OCI-M2 (cell line): ENCODE measurements around the gene IER5.

Experiments
- DNase-seq: peaks from one replicate; lab custom pipeline; 2025; ENCODE audit not compliant: unreplicated experiment; lab: John Stamatoyannopoulos, UW

The IER5 gene

DNA sequence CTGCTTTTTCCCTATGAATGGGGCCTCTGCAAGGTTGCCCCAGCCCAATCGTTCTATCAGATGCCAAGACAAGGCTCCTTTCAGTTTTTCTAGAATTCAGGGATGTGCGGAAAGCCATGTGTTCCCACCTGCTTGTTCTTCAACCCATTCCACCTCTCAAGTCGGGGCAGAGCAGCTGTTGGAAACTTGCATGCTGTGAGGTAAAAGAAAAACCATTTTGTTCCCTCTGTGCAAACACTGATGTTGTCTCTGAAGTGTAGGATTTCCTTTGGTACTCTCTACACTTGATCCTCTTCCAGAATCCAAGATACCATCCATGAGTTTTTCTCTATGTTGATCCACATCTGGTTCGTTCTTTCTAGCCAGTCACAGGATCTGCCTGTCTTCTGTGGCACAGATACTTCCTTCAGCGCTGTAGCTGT, 7.3 kb downstream of the IER5 start:
- DNase-seq: no peak

DNA sequence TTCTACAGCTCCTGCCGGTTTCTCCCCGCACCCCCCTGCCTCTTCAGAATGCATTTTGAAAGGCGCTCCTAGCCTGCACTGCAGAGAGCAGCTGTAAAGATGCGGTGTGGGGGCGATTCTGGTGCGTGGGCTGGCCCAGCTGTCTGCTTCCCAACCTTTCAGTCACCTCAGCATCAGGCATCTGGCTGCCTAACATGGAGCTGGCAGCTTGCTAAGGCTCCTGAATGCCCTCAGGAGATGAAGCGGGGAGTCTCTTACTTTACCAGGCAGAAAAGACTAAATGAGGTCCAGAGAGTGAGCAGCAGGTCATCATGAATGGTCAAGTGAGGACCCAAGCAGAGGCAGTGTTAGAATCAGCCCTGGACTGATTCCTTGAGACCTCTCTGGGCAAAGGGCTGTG, 8.7 kb downstream of the IER5 start:
- no peak for DNase-seq

DNA sequence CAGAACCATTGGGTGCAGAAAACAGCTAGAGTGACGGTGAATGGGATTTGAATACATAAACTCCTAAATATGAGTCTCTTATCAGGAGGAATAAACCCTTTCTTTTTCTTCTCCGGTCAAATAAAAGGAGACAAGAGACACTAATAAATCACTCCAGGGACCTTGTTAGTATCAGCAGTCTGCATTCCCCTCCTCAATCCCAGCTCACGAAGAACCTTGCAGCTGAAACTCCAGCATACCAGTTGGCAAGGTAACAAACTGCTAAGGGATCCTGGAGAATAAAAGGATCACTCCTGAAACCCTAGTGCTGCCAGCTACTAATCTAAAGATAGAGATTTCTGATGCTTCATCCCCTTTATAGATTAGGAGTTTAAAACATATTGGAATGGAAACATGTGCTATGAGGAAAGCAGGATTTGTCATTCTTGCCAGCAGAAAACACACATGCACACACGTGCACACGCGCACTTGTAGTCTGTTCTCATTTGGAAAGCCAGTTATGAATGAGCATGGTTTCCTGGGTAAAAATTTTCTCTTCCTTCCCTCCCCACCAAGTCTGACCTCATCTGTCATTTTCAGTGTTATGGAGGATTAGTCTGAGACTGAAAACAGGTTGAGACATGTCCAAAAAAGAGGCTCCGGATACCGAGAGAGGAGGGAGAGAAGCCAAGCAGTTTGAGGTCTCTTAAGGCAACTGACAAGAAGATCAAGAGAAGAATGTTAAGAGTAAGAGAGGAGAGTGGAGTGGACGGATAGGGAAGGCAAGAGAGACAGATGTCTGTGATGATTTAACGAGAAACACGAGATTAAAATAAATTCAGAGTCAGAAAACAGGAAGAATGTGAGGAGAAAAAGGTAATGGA, 10.9 kb downstream of the IER5 start:
- no peak for DNase-seq

DNA sequence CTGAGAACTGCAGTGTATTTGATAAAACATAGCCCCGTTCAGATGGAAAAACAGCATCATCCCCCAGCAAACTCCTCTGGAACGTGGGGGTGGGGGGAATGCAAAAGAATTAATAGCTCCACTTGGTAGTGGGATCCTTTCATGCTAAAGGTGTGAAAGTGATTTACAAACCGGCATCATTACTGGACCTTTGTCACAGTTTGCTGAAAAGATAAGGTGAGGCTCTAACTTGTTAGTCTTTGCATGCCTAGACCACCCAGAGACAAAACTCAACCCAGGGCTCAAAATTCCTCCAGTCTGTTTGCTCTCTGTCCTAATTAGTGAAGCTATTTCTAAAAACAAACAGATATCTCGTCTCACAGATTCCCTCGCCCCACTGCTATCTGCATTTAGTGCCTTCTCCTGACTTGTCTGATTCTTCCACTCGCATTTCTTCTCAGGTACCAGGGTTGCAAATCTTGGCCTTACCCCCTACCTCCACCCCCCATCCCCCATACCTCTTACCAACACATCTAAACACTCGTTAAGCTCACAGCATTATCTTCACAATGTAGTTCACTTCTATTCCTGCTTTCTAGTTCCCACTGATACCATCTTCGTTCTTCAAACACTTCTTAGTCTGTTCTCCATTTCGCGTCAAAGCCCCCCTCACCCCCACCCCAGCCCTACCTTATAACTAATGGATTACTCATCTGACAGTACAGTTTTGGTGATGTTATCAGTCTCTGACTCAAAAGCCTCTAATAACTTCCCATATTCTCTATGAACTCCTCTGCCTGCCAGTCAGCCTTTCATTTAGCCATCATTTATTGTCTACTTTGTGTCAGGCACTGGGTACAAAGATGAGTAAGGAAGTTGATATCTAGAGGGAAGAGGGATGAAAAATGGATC, 11.8 kb downstream of the IER5 start:
- no peak for DNase-seq

DNA sequence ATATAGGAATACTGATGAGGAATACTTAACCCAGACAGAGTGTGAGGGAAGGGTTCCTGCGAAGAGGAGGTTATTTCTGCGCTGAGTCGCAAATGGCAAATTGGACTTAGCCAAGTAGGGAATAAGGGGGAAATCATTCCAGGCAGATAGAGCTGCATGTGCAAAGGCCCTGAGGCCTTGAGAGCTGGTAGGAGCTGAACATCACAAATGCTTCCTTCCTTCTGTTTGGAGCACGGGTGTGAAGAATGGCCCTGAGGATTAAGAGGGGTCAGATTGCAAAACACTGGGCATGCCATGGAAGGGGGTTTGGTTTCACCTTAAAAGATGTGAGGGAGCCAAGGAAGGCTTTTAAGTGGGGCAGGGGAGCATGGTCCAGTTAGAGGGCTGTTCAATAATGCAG, 12.4 kb downstream of the IER5 start:
- no peak for DNase-seq

DNA sequence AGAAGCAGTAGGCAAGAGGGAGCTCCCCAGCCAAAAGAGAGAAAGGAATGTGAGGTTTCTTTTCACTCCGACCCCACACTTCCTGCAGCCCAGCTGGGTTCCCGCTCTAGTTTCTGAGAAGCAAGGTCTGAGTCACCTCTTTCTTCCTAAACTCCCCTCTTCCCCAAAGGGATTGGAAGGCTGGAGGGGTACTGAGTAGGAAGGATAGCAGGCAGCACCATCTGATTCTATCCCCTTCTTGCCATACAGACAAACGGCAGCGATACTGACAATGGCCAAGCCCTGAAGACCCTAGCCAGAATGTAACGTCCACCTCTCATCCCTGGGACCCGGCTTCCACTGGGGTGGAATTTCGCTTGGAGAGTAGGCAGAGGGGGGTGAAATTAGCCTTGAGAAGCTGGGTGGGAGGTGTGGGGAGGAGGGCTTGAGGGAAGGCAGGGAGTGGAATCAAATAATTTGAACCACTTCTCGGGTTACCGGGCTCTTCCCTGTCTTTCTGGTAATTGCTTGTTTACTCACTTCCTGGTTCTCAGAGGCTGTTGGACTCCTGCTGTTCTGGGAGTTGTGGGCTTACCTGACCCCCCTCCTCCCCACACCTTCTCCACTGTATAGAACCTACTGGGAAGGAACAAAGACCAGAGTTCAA, 13.2 kb downstream of the IER5 start:
- DNase-seq: no peak

DNA sequence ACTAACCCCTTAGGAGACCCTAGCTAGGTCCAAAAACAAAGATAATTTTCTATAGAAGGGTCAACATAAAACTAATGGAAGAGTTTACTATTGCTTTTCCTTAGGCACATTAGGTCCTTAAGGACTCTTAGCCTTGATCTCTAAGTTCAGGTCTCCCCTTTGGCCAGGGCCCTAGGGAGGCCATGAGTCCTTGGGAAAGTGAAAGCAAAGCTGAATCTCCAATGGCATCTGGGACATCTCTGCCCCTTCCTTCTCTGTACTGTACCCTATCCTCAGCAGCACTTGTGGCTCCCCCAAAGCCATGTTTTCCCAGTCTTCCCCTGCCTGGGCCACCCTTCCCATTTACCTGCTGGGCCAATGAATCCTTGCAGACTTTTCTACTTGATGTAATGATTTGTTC, 14.3 kb downstream of the IER5 start:
- no peak for DNase-seq

DNA sequence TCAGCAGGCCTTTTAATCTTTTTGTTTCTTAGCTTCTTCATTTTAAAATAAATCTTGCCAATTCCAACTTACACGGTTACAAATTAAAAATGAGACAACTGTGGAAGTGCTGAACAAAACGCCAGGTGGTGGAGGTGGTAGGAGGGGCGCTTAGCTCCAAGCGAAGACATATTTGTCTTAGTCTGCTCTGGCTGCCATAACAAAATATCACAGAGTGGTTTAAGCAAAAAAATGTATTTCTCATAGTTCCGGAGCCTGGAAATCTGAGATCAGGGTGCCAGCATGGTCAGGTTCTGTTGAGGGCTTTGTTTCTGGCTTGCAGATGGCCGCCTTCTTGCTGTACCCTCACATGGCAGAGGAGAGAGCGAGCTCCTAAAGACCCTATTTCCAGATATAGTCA, 14.9 kb downstream of the IER5 start:
- no peak for DNase-seq

DNA sequence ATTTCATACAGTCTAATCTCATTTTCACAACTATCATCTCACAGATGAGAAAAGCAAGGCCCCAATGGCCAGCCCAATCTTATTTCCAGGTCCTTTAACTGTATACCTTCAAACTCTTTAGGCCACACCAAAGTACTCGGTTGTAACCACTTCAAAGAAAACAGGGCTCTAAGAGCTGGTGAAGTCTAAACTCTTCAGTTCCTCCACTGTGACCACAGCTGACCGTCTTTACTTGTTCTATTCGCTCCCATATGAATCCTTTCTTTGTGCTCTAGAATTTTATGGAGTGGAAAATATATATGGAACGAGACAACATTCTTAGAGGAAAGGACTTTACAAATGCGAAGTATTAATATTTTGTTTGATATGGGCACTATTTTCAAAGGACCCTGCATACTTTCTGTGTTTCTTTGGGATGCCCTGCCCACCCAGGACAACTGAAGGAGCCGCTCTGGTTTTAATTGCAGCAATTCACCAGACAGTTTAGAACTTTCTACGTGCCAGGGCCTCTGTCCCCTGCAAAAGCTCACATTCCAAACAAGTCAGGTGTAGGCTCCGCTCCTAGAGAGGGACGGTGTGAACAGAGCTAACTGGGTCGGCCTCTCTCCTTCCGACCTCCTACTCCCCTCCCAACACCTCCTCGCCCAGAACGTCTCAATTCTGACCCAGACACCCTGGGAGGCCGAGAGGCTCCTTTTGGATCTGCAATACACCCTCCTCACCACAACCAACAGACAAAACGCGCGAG, 15.7 kb downstream of the IER5 start:
- DNase-seq: no peak

- no peak for DNase-seq
These were observed 16.3 kb downstream of the IER5 start for GRCh38 chr1:181104790-181105133.

GRCh38 chr1:181105134-181106021, 16.9 kb downstream of the IER5 start:
- DNase-seq: no peak

- no peak for DNase-seq
These were observed 17.5 kb downstream of the IER5 start for GRCh38 chr1:181106022-181106312.

- DNase-seq: no peak
These were observed 18.0 kb downstream of the IER5 start for GRCh38 chr1:181106479-181106878.

DNA sequence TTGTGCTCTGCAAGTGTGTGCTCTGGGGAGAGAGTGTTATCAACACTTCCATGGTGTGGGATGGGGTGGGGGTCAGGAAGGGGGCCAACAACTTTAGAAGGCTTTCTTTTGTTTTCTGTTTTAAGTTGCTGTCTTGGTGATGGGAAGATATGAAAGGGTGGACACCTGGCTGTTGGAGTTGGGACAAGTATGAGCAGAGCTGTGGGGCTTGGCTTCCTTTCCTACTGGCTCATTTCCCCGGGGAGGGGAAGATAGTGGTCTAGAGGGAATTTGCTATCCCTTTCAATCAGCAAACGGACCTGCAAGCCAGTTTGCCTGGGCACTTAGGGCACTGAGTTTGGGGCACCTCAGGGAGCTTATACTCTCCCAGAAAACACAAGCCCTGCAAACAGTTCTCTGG, 19.2 kb downstream of the IER5 start:
- no peak for DNase-seq

DNA sequence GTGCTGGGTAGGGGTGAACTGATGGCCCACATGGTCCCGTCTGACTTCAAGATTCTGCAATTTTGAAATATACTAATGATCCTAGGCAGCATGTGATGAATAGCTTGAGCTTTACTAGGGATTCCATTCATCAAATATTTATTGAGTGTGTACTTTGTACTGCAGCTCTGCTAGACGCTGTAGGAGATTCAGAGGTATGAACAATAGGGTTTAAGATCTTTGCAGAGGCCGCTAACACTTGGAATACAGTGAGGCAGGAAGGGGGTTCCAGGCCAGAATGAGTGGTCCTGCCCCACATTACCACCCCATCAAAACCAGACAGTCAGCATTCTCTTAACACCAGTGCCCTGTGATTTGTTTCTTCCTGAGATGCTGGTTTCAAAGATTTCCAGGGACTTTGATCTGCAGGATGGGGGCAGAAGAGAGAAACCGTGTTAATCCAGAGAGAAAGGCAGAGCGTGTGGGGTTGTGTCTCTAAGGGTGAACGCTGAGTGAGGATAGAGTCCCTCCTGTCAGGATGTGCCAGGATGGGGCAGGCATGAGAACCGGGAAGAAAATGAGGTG, 19.9 kb downstream of the IER5 start:
- no peak for DNase-seq

DNA sequence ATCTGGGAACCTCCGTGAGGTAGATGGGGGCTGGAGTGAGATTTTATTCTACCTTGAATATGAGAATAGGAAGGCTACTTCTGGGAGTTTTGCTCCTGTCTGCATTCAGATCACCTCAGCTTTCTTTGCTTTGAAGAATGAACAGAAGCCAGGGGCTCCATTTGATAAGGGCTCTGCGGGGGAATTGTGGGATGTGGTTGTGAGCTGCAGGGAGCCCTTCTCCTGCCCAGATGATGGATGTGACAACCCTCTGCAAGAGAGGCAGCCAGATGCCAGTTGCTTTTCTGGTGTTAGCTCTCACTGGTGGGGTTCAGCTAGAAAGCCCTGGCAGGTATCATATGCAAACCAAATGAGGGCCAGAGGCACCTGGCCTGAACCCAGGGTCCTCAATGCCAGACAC, 21.5 kb downstream of the IER5 start:
- no peak for DNase-seq

DNA sequence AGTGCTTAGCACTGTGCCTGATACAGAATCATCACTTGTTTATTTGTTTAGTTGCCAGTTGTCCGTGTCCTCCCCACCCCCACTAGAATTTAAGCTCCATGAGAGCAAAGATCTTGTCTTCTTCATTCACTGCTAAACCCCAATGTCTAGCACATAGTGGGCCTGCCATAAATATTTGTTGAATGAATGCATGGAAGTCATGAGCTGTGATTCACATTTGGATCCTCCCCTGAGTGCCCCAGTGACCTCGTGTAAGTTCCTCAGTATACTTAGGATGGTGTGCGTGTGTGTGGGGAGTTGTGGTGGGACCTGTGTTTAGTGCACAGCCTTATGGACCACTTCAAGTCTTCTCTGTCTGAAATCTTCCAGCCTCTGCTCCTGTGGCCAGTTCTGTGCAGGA, 23.1 kb downstream of the IER5 start:
- no peak for DNase-seq

GRCh38 chr1:181112071-181112929, 23.8 kb downstream of the IER5 start:
- no peak for DNase-seq

DNA sequence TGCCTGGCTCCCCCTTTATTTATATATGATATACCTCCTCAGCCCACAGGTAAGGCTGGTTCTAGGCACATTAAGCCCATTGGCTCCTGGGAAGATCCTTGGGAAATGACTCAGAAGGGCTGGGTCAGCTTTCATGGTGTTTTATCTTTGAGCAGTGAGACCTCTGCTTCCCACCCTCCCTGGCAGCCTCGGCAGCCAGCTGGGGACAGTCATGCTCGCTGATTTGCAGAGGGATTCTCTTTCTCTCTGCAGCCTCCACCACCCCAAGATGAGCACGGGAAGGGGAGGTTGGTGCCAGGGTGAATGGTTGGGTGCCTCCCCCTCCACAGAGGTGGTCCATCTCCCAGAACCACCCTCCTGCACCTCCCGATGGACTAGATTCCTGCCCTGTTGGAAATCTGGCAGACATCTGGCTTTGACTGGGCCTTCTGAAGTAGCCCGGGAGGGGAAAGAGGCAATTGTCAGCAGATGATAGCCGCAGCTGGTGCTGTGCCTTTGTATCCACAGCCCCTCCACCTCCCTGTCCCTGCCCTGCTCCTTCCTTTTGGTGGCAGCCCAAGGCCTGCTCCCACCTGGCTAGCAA, 24.6 kb downstream of the IER5 start:
- no peak for DNase-seq
